IMR-90 (cell line): Measurements from ENCODE around the gene FHAD1. TPM values are rescaled to one million over a fixed set of nuclear protein-coding genes. Genes with fewer than 3 reads are reported as not detected.
A peak's percentile ranks its signal among the peaks of the same experiment; 100 is the strongest.

ENCODE experiments used
- ATAC-seq: fragments of 200-7000 bp; cut with Tn5 transposase; 2 replicates; pipeline ENCODE4 v1.9.1; 2020; ENCODE audit warnings: low read depth, mild to moderate bottlenecking, moderate library complexity
- BruUV-seq: library from RNA; stranded (reverse); fragments of 400-500 nt; replicated peaks from 2 replicates; lab custom pipeline; 2021; lab: Mats Ljungman, UMichigan
- CTCF ChIA-PET: fragments of 300-600 bp; formaldehyde crosslinking; extraction: SDS; loops from one replicate; lab custom pipeline; 2021; ENCODE audit warnings: antibody characterized with exemption; lab: Yijun Ruan, JAX
- POLR2A ChIA-PET: fragments of 300-600 bp; sonication (Branson Sonifier 250); formaldehyde crosslinking; loops from one replicate; lab custom pipeline; 2022; ENCODE audit warnings: antibody characterized with exemption; ENCODE audit not compliant: unreplicated experiment; lab: Charles Lee
- DNase-seq: peaks from one replicate; pipeline ENCODE4 v3.0.0; 2013
- H2AFZ ChIP-seq: replicated peaks from 2 replicates; pipeline ENCODE3; 2013; ENCODE audit warnings: low read length, mild to moderate bottlenecking; ENCODE audit not compliant: poor library complexity
- H2AK5ac ChIP-seq: 2 replicates; pipeline ENCODE4 v1.6.1; 2013; ENCODE audit warnings: low read depth, low read length, inconsistent platforms
- H2AK9ac ChIP-seq: replicated peaks from 2 replicates; pipeline ENCODE3; 2013; ENCODE audit warnings: mild to moderate bottlenecking, low read depth, low read length, moderate library complexity; ENCODE audit not compliant: poor library complexity
- H2BK120ac ChIP-seq: 2 replicates; pipeline ENCODE4 v1.6.1; 2013; ENCODE audit warnings: low read depth, low read length, inconsistent platforms
- H2BK15ac ChIP-seq: 3 replicates; pipeline ENCODE4 v1.6.1; 2013; ENCODE audit warnings: low read depth, low read length, inconsistent platforms
- H2BK20ac ChIP-seq: 2 replicates; pipeline ENCODE4 v1.6.1; 2013; ENCODE audit warnings: low read depth, mild to moderate bottlenecking, inconsistent platforms, low read length, moderate library complexity
- H2BK5ac ChIP-seq: 2 replicates; pipeline ENCODE4 v1.6.1; 2013; ENCODE audit warnings: mild to moderate bottlenecking, low read depth, low read length, inconsistent platforms; ENCODE audit not compliant: poor library complexity, severe bottlenecking
- H3K14ac ChIP-seq: replicated peaks from 2 replicates; pipeline ENCODE4 v1.6.1; 2013; ENCODE audit warnings: low read depth, low read length, inconsistent platforms
- H3K18ac ChIP-seq: 2 replicates; pipeline ENCODE4 v1.6.1; 2013; ENCODE audit warnings: low read depth, low read length, control low read depth
- H3K23ac ChIP-seq: 2 replicates; pipeline ENCODE4 v1.6.1; 2013; ENCODE audit warnings: low read depth, low read length, inconsistent platforms
- H3K27ac ChIP-seq: 2 replicates; pipeline ENCODE4 v1.5.1; 2013; ENCODE audit warnings: mild to moderate bottlenecking, control low read depth, low read length; ENCODE audit not compliant: insufficient read depth
- H3K27me3 ChIP-seq: 2 replicates; pipeline ENCODE4 v1.6.1; 2013; ENCODE audit warnings: low read length; ENCODE audit not compliant: control insufficient read depth, insufficient read depth
- H3K36me3 ChIP-seq: 2 replicates; pipeline ENCODE4 v1.6.1; 2013; ENCODE audit warnings: low read length, mixed read lengths; ENCODE audit not compliant: control insufficient read depth, insufficient read depth
- H3K4ac ChIP-seq: 2 replicates; pipeline ENCODE4 v1.6.1; 2013; ENCODE audit warnings: low read depth, low read length, inconsistent platforms
- H3K4me1 ChIP-seq: 2 replicates; pipeline ENCODE4 v1.6.1; 2013; ENCODE audit warnings: low read length, mixed read lengths; ENCODE audit not compliant: control insufficient read depth, insufficient read depth
- H3K4me2 ChIP-seq: 2 replicates; pipeline ENCODE4 v1.6.1; 2013; ENCODE audit warnings: low read depth, mild to moderate bottlenecking, control low read depth, low read length, moderate library complexity
- H3K4me3 ChIP-seq: 2 replicates; pipeline ENCODE4 v1.5.1; 2013; ENCODE audit warnings: low read depth, mild to moderate bottlenecking, control low read depth, low read length, moderate library complexity; ENCODE audit not compliant: insufficient read depth
- H3K56ac ChIP-seq: 2 replicates; pipeline ENCODE4 v1.6.1; 2013; ENCODE audit warnings: low read length, inconsistent platforms; ENCODE audit not compliant: insufficient read depth; ENCODE audit errors: extremely low read depth
- H3K79me1 ChIP-seq, 2 experiments: 2 replicates each; pipeline ENCODE4 v1.6.1; 2013; ENCODE audit warnings: low read length in 2 of 2, inconsistent platforms in 1 of 2, low read depth in 1 of 2
- H3K9ac ChIP-seq: 2 replicates; pipeline ENCODE4 v1.6.1; 2013; ENCODE audit warnings: low read depth, low read length, control low read depth
- H3K9me1 ChIP-seq: 2 replicates; pipeline ENCODE4 v1.6.1; 2013; ENCODE audit warnings: low read length, inconsistent platforms; ENCODE audit not compliant: insufficient read depth
- H3K9me3 ChIP-seq: 2 replicates; pipeline ENCODE4 v1.6.1; 2013; ENCODE audit warnings: low read length; ENCODE audit not compliant: control insufficient read depth, insufficient read depth
- H4K20me1 ChIP-seq: 2 replicates; pipeline ENCODE4 v1.6.1; 2013; ENCODE audit warnings: low read length, inconsistent platforms; ENCODE audit not compliant: insufficient read depth
- H4K5ac ChIP-seq: 2 replicates; pipeline ENCODE4 v1.6.1; 2013; ENCODE audit warnings: mild to moderate bottlenecking, low read depth, low read length, control low read depth
- H4K8ac ChIP-seq, 2 experiments: 2 replicates each; pipeline ENCODE4 v1.6.1; 2013; ENCODE audit warnings: low read depth in 2 of 2, low read length in 2 of 2, control low read depth in 1 of 2, inconsistent platforms in 1 of 2
- H4K91ac ChIP-seq: 2 replicates; pipeline ENCODE4 v1.6.1; 2013; ENCODE audit warnings: low read depth, low read length, inconsistent platforms; ENCODE audit not compliant: insufficient read depth
- BHLHE40 ChIP-seq: fragments of 150-350 bp; IDR thresholded peaks from 2 replicates; pipeline ENCODE4 v1.6.1; 2016; ENCODE audit warnings: mild to moderate bottlenecking, low read depth, low read length
- MAZ ChIP-seq: IDR thresholded peaks from 2 replicates; pipeline ENCODE4 v1.6.1; 2012; ENCODE audit warnings: low read depth, mild to moderate bottlenecking, low read length, improper control_type of control experiment, moderate library complexity, borderline replicate concordance
- MXI1 ChIP-seq: IDR thresholded peaks from 2 replicates; pipeline ENCODE4 v1.6.1; 2012; ENCODE audit warnings: low read depth, mild to moderate bottlenecking, low read length, moderate library complexity, borderline replicate concordance
- RAD21 ChIP-seq: IDR thresholded peaks from 2 replicates; pipeline ENCODE4 v1.6.1; 2012; ENCODE audit warnings: low read length, improper control_type of control experiment
- SMC3 ChIP-seq: fragments of 150-350 bp; IDR thresholded peaks from 2 replicates; pipeline ENCODE4 v1.6.1; 2016; ENCODE audit warnings: low read depth, mild to moderate bottlenecking, antibody characterized with exemption, low read length, moderate library complexity
- WGBS, 2 experiments: methylation state at CpG; one replicate each; pipeline versions ENCODE4 v1.1.5 to v1.1.7; 2013; ENCODE audit warnings: missing lambda C conversion rate in 2 of 2; ENCODE audit not compliant: insufficient read length in 1 of 2; ENCODE audit errors: extremely low coverage in 2 of 2; 5-methylcytosine and 5-hydroxymethylcytosine counted together
- dilution Hi-C: fragments of 300-500 bp; cut with HindIII; formaldehyde crosslinking; loops from one replicate; pipeline ENCODE4 v1.14.3; 2018; ENCODE audit warnings: low sequenced_read_pairs; ENCODE audit not compliant: unreplicated experiment
- in situ Hi-C: fragments of 300-500 bp; cut with MboI; formaldehyde crosslinking; loops from 3 replicates; pipeline ENCODE4 v1.14.3; 2019; ENCODE audit warnings: low sequenced_read_pairs, inconsistent platforms, mixed read lengths
- intact Hi-C: fragments of 100-400 bp; cut with micrococcal nuclease; formaldehyde crosslinking; loops from 2 replicates; pipeline ENCODE4 v1.10.0; 2022
- polyA plus RNA-seq, 3 experiments: library from polyadenylated mRNA; depleted of rRNA; stranded (reverse); fragments of >200 nt; gene quantifications; 2 replicates each; pipeline ENCODE4 v1.2.3, GENCODE V29; 2012; ENCODE audit warnings: low replicate concordance in 1 of 3
- total RNA-seq: library from RNA; depleted of rRNA; stranded (reverse); fragments of >200 nt; gene quantifications from 2 replicates; pipeline ENCODE4 v1.2.3, GENCODE V29; 2012

Gene FHAD1
- total and polyA plus RNA-seq, 2 of the 4 experiments (the other 2 are of a cell fraction): not detected

GRCh38 chr1:15322648-15323350, 75.8 kb downstream of the FHAD1 start:
- peaks cover 2% of the 10 kb centered on the region; the same call in 1 of the 2 replicates for H3K9me3 ChIP-seq
- no peaks in the 10 kb centered on the region for H3K36me3 ChIP-seq
- DNase-seq: no peak
- WGBS, 2 experiments: 82% methylated on average over 3 of the region's 14 CpGs; no CpG with 5 or more reads in 1 of the 2 experiments
- BruUV-seq: no TSS peak
- H3K79me1 ChIP-seq: no peaks in the 10 kb centered on the region
- ATAC-seq: peak; percentile 59
- intact Hi-C loops: loop anchor here (1.0 to 5.0 kb wide), 3 partner anchors 109 to 200 kb away; partner anchors contain the start of gene CASP9
- H3K27me3 ChIP-seq: peaks cover under 1% of the 10 kb centered on the region; the same call in 1 of the 2 replicates
- no peak overlapping the region for H3K9ac ChIP-seq
- H4K91ac ChIP-seq: no peak overlapping the region
- ChIA-PET CTCF (interaction anchor here (0.5 to 3.8 kb wide), 12 partner anchors 9 to 970 kb away, joined by 3 to 25 read pairs (median 4); no protein-coding TSS in a partner anchor), POLR2A (no interaction called here)
- no peak overlapping the region for H4K5ac ChIP-seq
- no peak overlapping the region for H3K14ac ChIP-seq
- in situ Hi-C loops: no loop called here
- H2BK20ac ChIP-seq: no peak overlapping the region
- H3K27ac ChIP-seq: no peak overlapping the region
- H3K4ac ChIP-seq: no peak overlapping the region
- no peak overlapping the region for H3K4me2 ChIP-seq
- H4K20me1 ChIP-seq: no peaks in the 10 kb centered on the region
- H3K9me1 ChIP-seq: no peaks in the 10 kb centered on the region
- H2AFZ ChIP-seq: peak overlapping the region; percentile 83
- H2AK5ac ChIP-seq: no peak overlapping the region
- no peak overlapping the region for H3K23ac ChIP-seq
- H4K8ac ChIP-seq: no peak overlapping the region
- no peak overlapping the region for H2BK5ac ChIP-seq
- H3K56ac ChIP-seq: no peak overlapping the region
- no peak overlapping the region for H2BK120ac ChIP-seq
- TF ChIP-seq BHLHE40 (no peak), SMC3 (no peak), MXI1 (no peak), MAZ (no peak), RAD21 (no peak)
- dilution Hi-C loops: no loop called here
- no peaks in the 10 kb centered on the region for H3K4me1 ChIP-seq
- H2AK9ac ChIP-seq: no peak overlapping the region
- no peak overlapping the region for H3K4me3 ChIP-seq
- H2BK15ac ChIP-seq: no peak overlapping the region
- no peak overlapping the region for H3K18ac ChIP-seq
